ENCODE measurements around the gene DACT2.

DNA sequence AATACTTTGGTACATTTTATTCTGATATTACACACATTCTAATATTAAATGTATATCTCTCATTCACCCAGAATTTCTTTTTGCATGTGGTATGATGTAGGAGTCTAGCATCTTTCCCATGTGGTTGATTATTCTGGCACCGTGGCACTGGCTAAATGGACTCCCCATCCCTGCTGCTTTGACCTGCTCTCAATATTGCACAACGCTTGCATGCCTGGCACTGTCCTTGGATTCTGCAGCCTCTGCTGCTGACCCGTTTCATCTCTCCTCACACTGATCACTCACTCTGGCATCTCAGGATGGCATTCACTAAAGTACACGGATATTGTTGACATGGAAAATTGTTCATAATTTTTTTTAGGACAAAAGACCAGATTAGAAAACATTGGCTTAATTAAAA, 11.5 kb upstream of the DACT2 start:
- TF ChIP-seq EZH2phosphoT487 (IDR thresholded peaks at IDR 0.05; ENCODE audit: insufficient read depth, low read depth) = no peak
- no peak for TF ChIP-seq EZH2 (IDR thresholded peaks at IDR 0.05; ENCODE audit: insufficient read depth, poor library complexity, severe bottlenecking)

All from GM23248 (cell line).